ENCODE measurements around the gene TLR10.

Gene TLR10

DNA sequence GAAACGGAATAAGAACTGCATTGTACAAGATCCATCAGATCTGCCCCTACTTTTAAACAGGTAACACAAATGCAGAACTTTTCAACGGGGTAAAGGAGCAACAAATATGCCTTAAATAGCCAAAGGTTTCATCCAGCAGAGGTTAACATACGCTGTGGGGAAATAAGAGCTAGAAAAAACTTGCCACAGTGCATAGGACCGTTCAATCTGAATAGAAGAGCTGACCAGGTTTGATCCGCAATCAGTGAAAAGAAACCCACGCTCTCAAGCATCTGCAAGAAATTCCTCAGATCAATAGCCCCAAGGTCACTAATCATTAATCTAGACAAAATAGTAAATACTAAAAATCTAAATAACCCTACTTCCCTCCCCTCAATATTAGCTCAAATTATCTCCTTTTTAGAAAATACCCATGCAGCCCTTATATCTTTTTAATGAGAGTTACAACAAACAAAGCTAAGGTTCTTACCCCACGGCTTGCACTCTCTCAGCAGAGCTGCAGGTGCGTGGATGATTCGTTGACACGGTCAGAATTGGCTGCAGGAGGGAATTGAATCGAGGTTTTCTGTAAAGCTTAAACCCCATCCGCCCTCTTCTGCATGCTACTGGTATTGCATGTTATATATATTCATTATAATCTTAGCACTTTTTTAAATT, at the start of gene TLR10:
Gene TLR10, minus strand, starts transcription at position 539 of the 657 bp plus-strand sequence. CDS start 7,400 bp downstream, outside the sequence.
- H3K4me3 ChIP-seq (ENCODE audit: low read depth, low read length), result no peak within 1 kb of the TSS
- H3K27ac ChIP-seq, result no peak within 1 kb of the TSS
- no peaks in the 10 kb centered on the region for H3K36me3 ChIP-seq
- DNase-seq, result peak; percentile 51
- peak; percentile 55; the same call in 1 of the 2 replicates for TF ChIP-seq CTCF (IDR thresholded peaks at IDR 0.05; ENCODE audit: low read depth, low read length)
- H3K27me3 ChIP-seq (ENCODE audit: insufficient read depth, low read depth, severe bottlenecking), result no peaks in the 10 kb centered on the region
- no peaks in the 10 kb centered on the region for H3K9me3 ChIP-seq (ENCODE audit: severe bottlenecking)

DNA sequence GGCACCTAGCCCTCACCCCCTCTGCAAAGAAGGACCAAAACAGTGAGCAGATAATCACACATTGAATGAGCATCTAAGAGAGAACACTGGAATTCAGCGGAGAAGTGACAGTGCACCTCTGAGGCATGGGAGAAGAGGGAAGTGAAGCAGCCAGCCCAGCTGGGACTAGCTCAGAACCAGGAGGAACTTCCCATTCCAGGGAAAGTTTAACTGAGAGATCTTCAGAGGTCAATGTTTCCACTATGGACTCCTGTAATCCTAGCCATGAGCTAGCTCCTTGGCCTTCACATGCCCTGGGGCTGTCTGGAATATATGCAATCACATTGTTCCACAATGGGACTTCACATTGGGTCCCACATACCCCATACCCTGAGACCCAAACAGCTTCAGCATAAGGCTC, 49.4 kb upstream of the TLR10 start:
- Histone ChIP-seq H3K9me3 (ENCODE audit: severe bottlenecking) (peaks cover 3% of the 10 kb centered on the region), H3K27me3 (ENCODE audit: insufficient read depth, low read depth, severe bottlenecking) (no peaks in the 10 kb centered on the region), H3K27ac (no peak overlapping the region), H3K4me3 (ENCODE audit: low read depth, low read length) (no peak overlapping the region), H3K36me3 (no peaks in the 10 kb centered on the region)
- DNase-seq, result no peak
- no peak for TF ChIP-seq CTCF (IDR thresholded peaks at IDR 0.05; ENCODE audit: low read depth, low read length)

GRCh38 chr4:38831653-38832052, 48.9 kb upstream of the TLR10 start:
- no peak for DNase-seq
- Histone ChIP-seq H3K27me3 (ENCODE audit: insufficient read depth, low read depth, severe bottlenecking) (no peaks in the 10 kb centered on the region), H3K27ac (no peak overlapping the region), H3K9me3 (ENCODE audit: severe bottlenecking) (peaks cover 3% of the 10 kb centered on the region), H3K36me3 (no peaks in the 10 kb centered on the region), H3K4me3 (ENCODE audit: low read depth, low read length) (no peak overlapping the region)
- TF ChIP-seq CTCF (IDR thresholded peaks at IDR 0.05; ENCODE audit: low read depth, low read length), result no peak

DNA sequence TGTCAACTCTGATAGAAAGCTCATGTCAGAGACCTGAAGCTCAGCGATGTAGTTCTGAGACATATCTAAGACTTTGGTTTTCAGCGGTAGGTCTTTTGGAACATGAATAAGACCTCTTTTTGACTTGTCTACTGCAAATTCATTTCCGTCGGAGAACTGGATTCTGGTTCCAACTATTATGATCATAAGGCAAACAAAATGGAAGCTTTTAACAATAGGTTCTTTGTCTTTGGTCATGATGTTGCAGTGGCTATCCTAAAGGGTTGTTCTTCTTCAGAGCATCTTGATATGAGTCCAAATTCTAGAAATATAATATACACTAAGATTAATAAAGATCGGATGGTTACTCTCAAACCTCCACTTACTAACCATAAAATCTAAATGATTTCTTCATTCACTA, 46.4 kb upstream of the TLR10 start:
- TF ChIP-seq CTCF (IDR thresholded peaks at IDR 0.05; ENCODE audit: low read depth, low read length), result no peak
- DNase-seq, result no peak
- Histone ChIP-seq H3K27ac (no peak overlapping the region), H3K36me3 (no peaks in the 10 kb centered on the region), H3K27me3 (ENCODE audit: insufficient read depth, low read depth, severe bottlenecking) (no peaks in the 10 kb centered on the region), H3K4me3 (ENCODE audit: low read depth, low read length) (no peak overlapping the region), H3K9me3 (ENCODE audit: severe bottlenecking) (no peaks in the 10 kb centered on the region)

GRCh38 chr4:38823766-38824165, 41.0 kb upstream of the TLR10 start:
- DNase-seq, result no peak

More at GRCh38 chr4:38823766-38824165, 41.0 kb upstream of the TLR10 start:
- Histone ChIP-seq H3K36me3 (no peaks in the 10 kb centered on the region), H3K9me3 (ENCODE audit: severe bottlenecking) (no peaks in the 10 kb centered on the region), H3K4me3 (ENCODE audit: low read depth, low read length) (no peak overlapping the region), H3K27ac (no peak overlapping the region), H3K27me3 (ENCODE audit: insufficient read depth, low read depth, severe bottlenecking) (no peaks in the 10 kb centered on the region)
- no peak for TF ChIP-seq CTCF (IDR thresholded peaks at IDR 0.05; ENCODE audit: low read depth, low read length)

All from WERI-Rb-1 (cell line).